GM12878 (cell line): ENCODE measurements around the gene NTF3. TPM values are rescaled to one million over a fixed set of nuclear protein-coding genes. Genes with fewer than 3 reads are reported as not detected.

Source experiments
- ATAC-seq: fragments of 200-7000 bp; cut with Tn5 transposase; 3 replicates; pipeline ENCODE4 v1.9.1; 2020; ENCODE audit warnings: mild to moderate bottlenecking, moderate library complexity
- BruUV-seq: library from RNA; stranded (reverse); fragments of 400-500 nt; replicated peaks from 2 replicates; lab custom pipeline; 2021; lab: Mats Ljungman, UMichigan
- CTCF ChIA-PET: fragments of 300-600 bp; sonication (Branson Sonifier 250); formaldehyde crosslinking; extraction: SDS; loops from one replicate; lab custom pipeline; 2021; ENCODE audit warnings: inconsistent platforms; lab: Yijun Ruan, JAX
- POLR2A ChIA-PET: fragments of 350-600 bp; formaldehyde crosslinking; extraction: SDS; loops from one replicate; lab custom pipeline; 2021; ENCODE audit warnings: inconsistent platforms; lab: Charles Lee
- RAD21 ChIA-PET: fragments of 300-600 bp; sonication (Branson Sonifier 250); formaldehyde crosslinking; loops from one replicate; lab custom pipeline; 2023; ENCODE audit warnings: antibody characterized with exemption; ENCODE audit not compliant: unreplicated experiment; lab: Charles Lee
- SMC1A ChIA-PET: fragments of 300-600 bp; sonication (Branson Sonifier 250); formaldehyde crosslinking; loops from one replicate; lab custom pipeline; 2023; ENCODE audit not compliant: unreplicated experiment, uncharacterized antibody; lab: Charles Lee
- DNase-seq: peaks from one replicate; pipeline ENCODE4 v3.0.0-alpha.2; 2011; ENCODE audit warnings: low read depth, low spot score
- FAIRE-seq: peaks from 3 replicates; lab custom pipeline; 2011; peaks lifted over from hg19 to GRCh38; lab: Jason Lieb, UNC
- H2AFZ ChIP-seq: 2 replicates; pipeline ENCODE4 v1.6.0; 2011; ENCODE audit warnings: low read depth, low read length, control low read depth; ENCODE audit not compliant: control insufficient read depth
- H3K27ac ChIP-seq: 2 replicates; pipeline ENCODE4 v1.5.1; 2011; ENCODE audit warnings: control low read depth; ENCODE audit not compliant: control insufficient read depth, insufficient read depth
- H3K27me3 ChIP-seq, 2 experiments: replicated peaks in 1 of 2; 2 replicates each; pipeline versions ENCODE4 v1.6.0 to v1.6.1; 2011; ENCODE audit warnings: low read length in 1 of 2; ENCODE audit not compliant: control insufficient read depth in 2 of 2, insufficient read depth in 2 of 2
- H3K36me3 ChIP-seq, 2 experiments: 2 replicates each; pipeline ENCODE4 v1.5.1; 2011; ENCODE audit warnings: low read length in 1 of 2; ENCODE audit not compliant: control insufficient read depth in 2 of 2, insufficient read depth in 2 of 2
- H3K4me1 ChIP-seq: 2 replicates; pipeline ENCODE4 v1.6.1; 2011; ENCODE audit warnings: mild to moderate bottlenecking, low read length, moderate library complexity, mixed read lengths; ENCODE audit not compliant: control insufficient read depth, insufficient read depth
- H3K4me2 ChIP-seq: 2 replicates; pipeline ENCODE4 v1.6.0; 2011; ENCODE audit warnings: control low read depth; ENCODE audit not compliant: control insufficient read depth, insufficient read depth
- H3K4me3 ChIP-seq: fragments of 200-600 bp; sonication (generic); 2 replicates; pipeline ENCODE4 v1.5.1; 2016
- H3K79me2 ChIP-seq: 2 replicates; pipeline ENCODE4 v1.6.0; 2011; ENCODE audit warnings: low read length; ENCODE audit not compliant: control insufficient read depth, insufficient read depth
- H3K9ac ChIP-seq: 2 replicates; pipeline ENCODE4 v1.8.0; 2011; ENCODE audit warnings: low read length, control low read depth, mixed read lengths; ENCODE audit not compliant: control insufficient read depth, insufficient read depth
- H3K9me3 ChIP-seq: replicated peaks from 3 replicates; pipeline ENCODE4 v1.5.1; 2011; ENCODE audit warnings: mild to moderate bottlenecking, low read length; ENCODE audit not compliant: control insufficient read depth, insufficient read depth
- H4K20me1 ChIP-seq: 2 replicates; pipeline ENCODE4 v1.6.0; 2011; ENCODE audit not compliant: control insufficient read depth, insufficient read depth
- ATF7 ChIP-seq: fragments of 450-650 bp; IDR thresholded peaks from 2 replicates; pipeline ENCODE4 v1.6.1; 2016; ENCODE audit warnings: low read depth, mild to moderate bottlenecking
- BCL11A ChIP-seq: IDR thresholded peaks from 2 replicates; pipeline ENCODE4 v1.6.1; 2011; ENCODE audit warnings: low read depth, low read length
- BHLHE40 ChIP-seq, 2 experiments: fragments of 450-650 bp in 1 of 2; IDR thresholded peaks; 2 replicates each; pipeline ENCODE4 v1.6.1; 2011 to 2017; ENCODE audit warnings: low read depth in 2 of 2, borderline replicate concordance in 1 of 2, improper control_type of control experiment in 1 of 2, low read length in 1 of 2, mild to moderate bottlenecking in 1 of 2
- DPF2 ChIP-seq: fragments of 450-650 bp; IDR thresholded peaks from 2 replicates; pipeline ENCODE4 v1.6.1; 2017; ENCODE audit warnings: mild to moderate bottlenecking
- EP300 ChIP-seq, 2 experiments: fragments of 150-350 bp in 1 of 2; IDR thresholded peaks; 2 replicates each; pipeline ENCODE4 v1.6.1; 2011 to 2012; ENCODE audit warnings: low read depth in 2 of 2, low read length in 2 of 2, borderline replicate concordance in 1 of 2, improper control_type of control experiment in 1 of 2, inconsistent platforms in 1 of 2; ENCODE audit not compliant: control insufficient read depth in 1 of 2
- EZH2 ChIP-seq: IDR thresholded peaks from 2 replicates; pipeline ENCODE4 v1.6.1; 2012; ENCODE audit warnings: low read depth, mild to moderate bottlenecking, control low read depth, inconsistent platforms, low read length, borderline replicate concordance; ENCODE audit not compliant: control insufficient read depth
- IKZF2 ChIP-seq, 2 experiments: fragments of 450-650 bp; IDR thresholded peaks; 2 replicates each; pipeline ENCODE4 v1.6.1; 2017; ENCODE audit warnings: mild to moderate bottlenecking in 2 of 2, moderate library complexity in 2 of 2
- IRF4 ChIP-seq: IDR thresholded peaks from 2 replicates; pipeline ENCODE4 v1.6.1; 2011; ENCODE audit warnings: low read depth, low read length
- KDM1A ChIP-seq: fragments of 200-600 bp; sonication (generic); IDR thresholded peaks from 2 replicates; pipeline ENCODE4 v1.6.1; 2016; ENCODE audit warnings: borderline replicate concordance
- MEF2A ChIP-seq: IDR thresholded peaks from 2 replicates; pipeline ENCODE4 v1.6.1; 2011; ENCODE audit warnings: low read depth, mild to moderate bottlenecking, low read length, moderate library complexity; ENCODE audit not compliant: insufficient read depth
- MLLT1 ChIP-seq: fragments of 450-650 bp; IDR thresholded peaks from 2 replicates; pipeline ENCODE4 v1.6.1; 2016; ENCODE audit warnings: mild to moderate bottlenecking
- NR2F1 ChIP-seq: fragments of 450-650 bp; conservative IDR thresholded peaks from 2 replicates; pipeline ENCODE4 v1.6.1; 2017; ENCODE audit warnings: mild to moderate bottlenecking
- POLR2AphosphoS5 ChIP-seq: IDR thresholded peaks from 2 replicates; pipeline ENCODE4 v1.6.1; 2011; ENCODE audit warnings: mild to moderate bottlenecking, low read length, inconsistent platforms
- USF2 ChIP-seq: IDR thresholded peaks from 2 replicates; pipeline ENCODE4 v1.6.1; 2011; ENCODE audit warnings: low read depth, low read length, improper control_type of control experiment, borderline replicate concordance
- ZNF24 ChIP-seq: fragments of 450-650 bp; IDR thresholded peaks from 2 replicates; pipeline ENCODE4 v1.6.1; 2017; ENCODE audit warnings: antibody characterized with exemption, mild to moderate bottlenecking
- WGBS: methylation state at CpG from one replicate; pipeline ENCODE4 v1.1.6; 2016; ENCODE audit warnings: low lambda C conversion rate; ENCODE audit not compliant: insufficient replicate concordance, insufficient coverage; ENCODE audit errors: missing lambda C conversion rate; 5-methylcytosine and 5-hydroxymethylcytosine counted together
- in situ Hi-C: fragments of 300-500 bp; cut with MboI; formaldehyde crosslinking; loops from 9 replicates; pipeline ENCODE4 v1.14.3; 2018; ENCODE audit warnings: mixed read lengths
- intact Hi-C: fragments of 100-400 bp; cut with micrococcal nuclease; formaldehyde crosslinking; loops from one replicate; pipeline ENCODE4 v1.14.2; 2022; ENCODE audit not compliant: unreplicated experiment
- polyA plus RNA-seq, 11 experiments: library from polyadenylated mRNA; depleted of rRNA in 4 of 11; unstranded in 6 of 11; stranded (reverse) in 5 of 11; fragments of >200 nt; fragmentation: Nextera tagmentation in 4 of 11; fragmentation: Illumina TruSeq in 1 of 11; extraction: Ambion mirVana in 4 of 11; extraction: Trizol in 1 of 11; gene quantifications; 1 replicate in 1 of 11; 2 replicates in 10 of 11; pipeline versions ENCODE4 v1.2.1 to v1.2.3, GENCODE V29; 2011 to 2016; ENCODE audit warnings: inconsistent platforms in 2 of 11, missing spikeins in 2 of 11, low read depth in 1 of 11
- total RNA-seq, 4 experiments: library from RNA; depleted of rRNA in 3 of 4; stranded (reverse); fragments of >200 nt in 3 of 4; fragmentation: Illumina TruSeq in 1 of 4; extraction: Trizol in 1 of 4; gene quantifications; 2 replicates each; pipeline versions ENCODE4 v1.2.1 to v1.2.3, GENCODE V29; 2013 to 2021
- TF ChIP-seq, protein P1 (sequence below): fragments of 450-650 bp; IDR thresholded peaks from 2 replicates; pipeline ENCODE4 v1.6.1; 2017; ENCODE audit warnings: antibody characterized with exemption, mild to moderate bottlenecking, moderate library complexity
- TF ChIP-seq, protein P2 (sequence below): IDR thresholded peaks from 2 replicates; pipeline ENCODE4 v1.6.1; 2012; ENCODE audit warnings: low read depth, low read length, improper control_type of control experiment

The NTF3 gene
- total and polyA plus RNA-seq, 10 of the 15 experiments (the other 5 are each of a cell fraction or from before 2014, with no cell fraction given), result 0.07 TPM; not detected in 9

DNA sequence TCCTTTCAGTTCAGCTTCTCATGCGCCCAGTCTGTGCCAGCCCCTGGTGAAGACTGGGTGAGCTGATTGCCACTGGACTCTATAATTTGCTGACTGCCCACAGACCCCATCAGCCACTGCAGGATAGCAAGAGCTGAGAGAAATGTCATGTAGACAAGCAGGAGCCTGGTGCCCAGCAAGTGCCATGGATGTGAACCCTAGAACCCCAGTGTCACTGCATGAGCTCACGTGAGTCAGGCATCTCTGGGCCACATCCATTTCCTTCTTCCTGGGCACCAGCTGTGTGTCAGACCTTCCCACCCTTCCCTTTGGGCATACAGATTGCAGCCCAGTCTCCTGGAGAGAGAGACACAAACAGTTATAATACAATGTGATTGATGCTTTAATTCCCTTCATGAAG, 73.8 kb downstream of the NTF3 start (continued):
- TF ChIP-seq EZH2, result no peak
- no peak for TF ChIP-seq NR2F1
- TF ChIP-seq, protein P1, sequence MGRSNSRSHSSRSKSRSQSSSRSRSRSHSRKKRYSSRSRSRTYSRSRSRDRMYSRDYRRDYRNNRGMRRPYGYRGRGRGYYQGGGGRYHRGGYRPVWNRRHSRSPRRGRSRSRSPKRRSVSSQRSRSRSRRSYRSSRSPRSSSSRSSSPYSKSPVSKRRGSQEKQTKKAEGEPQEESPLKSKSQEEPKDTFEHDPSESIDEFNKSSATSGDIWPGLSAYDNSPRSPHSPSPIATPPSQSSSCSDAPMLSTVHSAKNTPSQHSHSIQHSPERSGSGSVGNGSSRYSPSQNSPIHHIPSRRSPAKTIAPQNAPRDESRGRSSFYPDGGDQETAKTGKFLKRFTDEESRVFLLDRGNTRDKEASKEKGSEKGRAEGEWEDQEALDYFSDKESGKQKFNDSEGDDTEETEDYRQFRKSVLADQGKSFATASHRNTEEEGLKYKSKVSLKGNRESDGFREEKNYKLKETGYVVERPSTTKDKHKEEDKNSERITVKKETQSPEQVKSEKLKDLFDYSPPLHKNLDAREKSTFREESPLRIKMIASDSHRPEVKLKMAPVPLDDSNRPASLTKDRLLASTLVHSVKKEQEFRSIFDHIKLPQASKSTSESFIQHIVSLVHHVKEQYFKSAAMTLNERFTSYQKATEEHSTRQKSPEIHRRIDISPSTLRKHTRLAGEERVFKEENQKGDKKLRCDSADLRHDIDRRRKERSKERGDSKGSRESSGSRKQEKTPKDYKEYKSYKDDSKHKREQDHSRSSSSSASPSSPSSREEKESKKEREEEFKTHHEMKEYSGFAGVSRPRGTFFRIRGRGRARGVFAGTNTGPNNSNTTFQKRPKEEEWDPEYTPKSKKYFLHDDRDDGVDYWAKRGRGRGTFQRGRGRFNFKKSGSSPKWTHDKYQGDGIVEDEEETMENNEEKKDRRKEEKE, result no peak
- no peak for TF ChIP-seq IKZF2 (IDR thresholded peaks at IDR 0.05)
- TF ChIP-seq ZNF24, result no peak
- no peak for TF ChIP-seq USF2
- no peak for TF ChIP-seq POLR2AphosphoS5
- no peak for TF ChIP-seq BCL11A

- no peak for DNase-seq
- POLR2A ChIA-PET, result no interaction called here
- no peaks in the 10 kb centered on the region for H3K4me1 ChIP-seq
- H3K4me2 ChIP-seq, result no peak overlapping the region
- ATAC-seq, result no peak
- WGBS, result 2% methylated on average over 4 of the region's 4 CpGs
- no peaks in the 10 kb centered on the region for H3K36me3 ChIP-seq
- H3K4me3 ChIP-seq, result no peak overlapping the region
- H3K9me3 ChIP-seq, result no peaks in the 10 kb centered on the region
- no peak overlapping the region for H3K9ac ChIP-seq
- no peaks in the 10 kb centered on the region for H4K20me1 ChIP-seq
- no peaks in the 10 kb centered on the region for H3K79me2 ChIP-seq
- in situ Hi-C loops, result no loop called here
- no TSS peak for BruUV-seq
- intact Hi-C loops, result no loop called here
- H3K27me3 ChIP-seq, result no peaks in the 10 kb centered on the region; a peak in 2 of 4 replicates
- FAIRE-seq, result no peak
- SMC1A ChIA-PET, result no interaction called here
- H2AFZ ChIP-seq, result no peak overlapping the region
- CTCF ChIA-PET, result no interaction called here
- RAD21 ChIA-PET, result no interaction called here
- no peak overlapping the region for H3K27ac ChIP-seq
- TF ChIP-seq BHLHE40 (IDR thresholded peaks at IDR 0.05; ENCODE audit: borderline replicate concordance in 1 of 2, low read depth in 2 of 2, low read length in 1 of 2), result no peak
- TF ChIP-seq BCL11A, result no peak
- no peak for TF ChIP-seq ATF7
- TF ChIP-seq KDM1A, result no peak
- no peak for TF ChIP-seq MEF2A
- TF ChIP-seq IRF4, result no peak
- TF ChIP-seq, protein P2, sequence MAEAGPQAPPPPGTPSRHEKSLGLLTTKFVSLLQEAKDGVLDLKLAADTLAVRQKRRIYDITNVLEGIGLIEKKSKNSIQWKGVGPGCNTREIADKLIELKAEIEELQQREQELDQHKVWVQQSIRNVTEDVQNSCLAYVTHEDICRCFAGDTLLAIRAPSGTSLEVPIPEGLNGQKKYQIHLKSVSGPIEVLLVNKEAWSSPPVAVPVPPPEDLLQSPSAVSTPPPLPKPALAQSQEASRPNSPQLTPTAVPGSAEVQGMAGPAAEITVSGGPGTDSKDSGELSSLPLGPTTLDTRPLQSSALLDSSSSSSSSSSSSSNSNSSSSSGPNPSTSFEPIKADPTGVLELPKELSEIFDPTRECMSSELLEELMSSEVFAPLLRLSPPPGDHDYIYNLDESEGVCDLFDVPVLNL, result no peak
- TF ChIP-seq DPF2, result no peak
- TF ChIP-seq EP300 (IDR thresholded peaks at IDR 0.05; ENCODE audit: borderline replicate concordance in 1 of 2, control insufficient read depth in 1 of 2, low read depth in 2 of 2, low read length in 2 of 2), result no peak
- no peak for TF ChIP-seq MLLT1
Measured at GRCh38 chr12:5506295-5506694, 74.4 kb downstream of the NTF3 start.
